GM12878 (cell line): ENCODE results near the gene LRRC30. TPM values are rescaled to one million over a fixed set of nuclear protein-coding genes. Genes with fewer than 3 reads are reported as not detected.

Source experiments
- MLLT1 ChIP-seq: fragments of 450-650 bp; IDR thresholded peaks from 2 replicates; pipeline ENCODE4 v1.6.1; 2016; ENCODE audit warnings: mild to moderate bottlenecking
- ZBTB4 ChIP-seq: fragments of 450-650 bp; formaldehyde crosslinking; IDR thresholded peaks from 2 replicates; pipeline ENCODE4 v1.4.0; 2022; ENCODE audit warnings: mild to moderate bottlenecking, moderate library complexity
- ZNF687 ChIP-seq: fragments of 450-650 bp; IDR thresholded peaks from 2 replicates; pipeline ENCODE4 v1.6.1; 2017; ENCODE audit warnings: mild to moderate bottlenecking, moderate library complexity
- polyA plus RNA-seq, 11 experiments: library from polyadenylated mRNA; depleted of rRNA in 4 of 11; unstranded in 6 of 11; stranded (reverse) in 5 of 11; fragments of >200 nt; fragmentation: Nextera tagmentation in 4 of 11; fragmentation: Illumina TruSeq in 1 of 11; extraction: Ambion mirVana in 4 of 11; extraction: Trizol in 1 of 11; gene quantifications; 1 replicate in 1 of 11; 2 replicates in 10 of 11; pipeline versions ENCODE4 v1.2.1 to v1.2.3, GENCODE V29; 2011 to 2016; ENCODE audit warnings: inconsistent platforms in 2 of 11, missing spikeins in 2 of 11, low read depth in 1 of 11
- total RNA-seq, 4 experiments: library from RNA; depleted of rRNA in 3 of 4; stranded (reverse); fragments of >200 nt in 3 of 4; fragmentation: Illumina TruSeq in 1 of 4; extraction: Trizol in 1 of 4; gene quantifications; 2 replicates each; pipeline versions ENCODE4 v1.2.1 to v1.2.3, GENCODE V29; 2013 to 2021

LRRC30 gene
- total and polyA plus RNA-seq, 10 of the 15 experiments (the other 5 are each of a cell fraction or from before 2014, with no cell fraction given) = not detected

GRCh38 chr18:7237673-7238272 lies 6.9 kb downstream of the LRRC30 start (continued):
- no peak for TF ChIP-seq MLLT1
- no peak for TF ChIP-seq ZNF687
- TF ChIP-seq ZBTB4 (CRISPR knock-in tag) = no peak
